Activated B cell treated with CpG ODN at 0.5 μM for 24 hours (primary cell): ENCODE measurements around the gene C14orf132. TPM values are rescaled to one million over a fixed set of nuclear protein-coding genes. Genes with fewer than 3 reads are reported as not detected.
A peak's percentile ranks its signal among the peaks of the same experiment; 100 is the strongest.

ENCODE experiments used
- ATAC-seq: fragments of 200-7000 bp; cut with Tn5 transposase; one replicate; pipeline ENCODE4 v1.10.0; 2021; ENCODE audit warnings: low read depth, mild to moderate bottlenecking, moderate library complexity
- CTCF ChIA-PET: fragments of 350-600 bp; sonication (Branson Sonifier 250); formaldehyde crosslinking; loops from one replicate; lab custom pipeline; 2021; ENCODE audit warnings: antibody characterized with exemption; lab: Charles Lee
- POLR2A ChIA-PET: fragments of 350-600 bp; sonication (Branson Sonifier 250); formaldehyde crosslinking; loops from one replicate; lab custom pipeline; 2021; ENCODE audit warnings: antibody characterized with exemption; lab: Charles Lee
- DNase-seq: peaks from one replicate; pipeline ENCODE4 v3.0.0; 2022
- H3K27ac Mint-ChIP-seq: one replicate; pipeline ENCODE4 v1.8.0; 2020; ENCODE audit warnings: mixed read lengths
- H3K27me3 Mint-ChIP-seq: one replicate; pipeline ENCODE4 v1.8.0; 2021; ENCODE audit warnings: mixed read lengths
- H3K36me3 Mint-ChIP-seq: one replicate; pipeline ENCODE4 v1.8.0; 2021; ENCODE audit warnings: low read depth, mixed read lengths
- H3K4me1 Mint-ChIP-seq: one replicate; pipeline ENCODE4 v1.8.0; 2021; ENCODE audit warnings: mixed read lengths
- H3K4me3 Mint-ChIP-seq: one replicate; pipeline ENCODE4 v1.8.0; 2020; ENCODE audit warnings: mild to moderate bottlenecking, mixed read lengths
- H3K9me3 Mint-ChIP-seq: one replicate; pipeline ENCODE4 v1.8.0; 2020; ENCODE audit warnings: mixed read lengths
- CTCF ChIP-seq: fragments of 200-600 bp; IDR thresholded peaks from one replicate; pipeline ENCODE4 v1.8.0; 2022; ENCODE audit warnings: antibody characterized with exemption, mild to moderate bottlenecking
- intact Hi-C: fragments of 100-400 bp; cut with micrococcal nuclease; formaldehyde crosslinking; loops from one replicate; pipeline ENCODE4 v1.15.1; 2024
- total RNA-seq: library from RNA; stranded (reverse); gene quantifications from 2 replicates; pipeline ENCODE4 v1.2.3, GENCODE V29; 2022

C14orf132 gene
- total RNA-seq, 1 donor from 2014 or later = 0.16 TPM

DNA sequence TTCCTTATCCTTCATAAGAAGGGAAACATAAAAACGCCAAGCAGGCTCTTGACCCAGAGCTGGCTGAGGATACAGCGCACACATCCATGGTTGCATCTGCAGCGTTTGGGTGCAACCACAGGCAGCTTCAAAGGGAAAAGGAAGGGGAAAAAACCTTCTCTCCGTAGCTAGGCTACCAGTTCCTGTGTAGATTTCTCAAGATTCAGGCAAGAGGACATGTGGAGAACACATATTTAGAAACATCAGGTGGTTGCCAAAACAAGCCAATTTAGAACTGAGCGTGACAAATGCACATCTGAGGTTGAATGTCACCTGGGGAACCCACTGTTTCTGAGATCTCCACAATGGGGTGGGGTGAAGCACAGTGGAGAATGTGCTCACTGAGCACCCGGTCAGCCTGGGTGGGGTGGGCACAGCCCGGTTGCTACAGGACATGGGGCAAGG lies 87.2 kb downstream of the C14orf132 start:
- intact Hi-C loops = no loop called here
- ChIA-PET CTCF (no interaction called here), POLR2A (no interaction called here)
- Mint-ChIP-seq H3K27me3 (peaks cover 8% of the 10 kb centered on the region), H3K4me1 (peaks cover 54% of the 10 kb centered on the region), H3K4me3 (peak overlapping the region; percentile 68), H3K9me3 (no peaks in the 10 kb centered on the region), H3K27ac (peak overlapping the region; percentile 85), H3K36me3 (no peaks in the 10 kb centered on the region)
- DNase-seq = no peak
- no peak for TF ChIP-seq CTCF
- peak; percentile 52 for ATAC-seq

DNA sequence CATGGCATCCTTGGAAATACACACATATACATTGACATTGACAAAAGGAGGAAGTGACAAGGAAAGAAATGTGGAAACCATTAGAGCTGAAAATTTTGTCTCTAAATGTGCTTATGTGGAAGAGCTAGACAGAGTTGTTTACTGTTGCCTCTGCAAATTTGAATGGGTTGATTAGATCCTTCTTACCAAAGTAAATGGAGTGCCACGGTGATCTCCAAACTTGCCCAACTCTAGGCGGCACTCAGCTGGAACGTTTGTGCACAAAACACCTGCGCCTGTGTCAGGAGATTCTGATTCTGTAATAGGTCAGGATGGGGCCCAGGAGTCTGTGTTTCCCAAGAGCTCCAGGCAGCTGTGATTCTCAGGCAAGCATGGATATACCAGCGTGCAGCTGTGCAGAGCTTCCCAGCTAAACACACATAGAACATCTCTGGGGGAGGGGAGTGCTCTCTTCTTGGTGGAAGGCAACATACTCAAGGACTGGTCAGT lies 87.7 kb downstream of the C14orf132 start:
- POLR2A ChIA-PET = no interaction called here
- TF ChIP-seq CTCF = no peak
- peaks cover 8% of the 10 kb centered on the region for H3K27me3 Mint-ChIP-seq
- no peak for DNase-seq
- H3K4me3 Mint-ChIP-seq = peak overlapping the region; percentile 68
- H3K9me3 Mint-ChIP-seq = no peaks in the 10 kb centered on the region
- no peaks in the 10 kb centered on the region for H3K36me3 Mint-ChIP-seq
- CTCF ChIA-PET = interaction anchor here (1.6 kb wide), 1 partner anchor 26 kb away, joined by 4 read pairs; no protein-coding TSS in a partner anchor
- intact Hi-C loops = no loop called here
- H3K4me1 Mint-ChIP-seq = peaks cover 54% of the 10 kb centered on the region
- ATAC-seq = peak; percentile 14
- peak overlapping the region; percentile 85 for H3K27ac Mint-ChIP-seq

DNA sequence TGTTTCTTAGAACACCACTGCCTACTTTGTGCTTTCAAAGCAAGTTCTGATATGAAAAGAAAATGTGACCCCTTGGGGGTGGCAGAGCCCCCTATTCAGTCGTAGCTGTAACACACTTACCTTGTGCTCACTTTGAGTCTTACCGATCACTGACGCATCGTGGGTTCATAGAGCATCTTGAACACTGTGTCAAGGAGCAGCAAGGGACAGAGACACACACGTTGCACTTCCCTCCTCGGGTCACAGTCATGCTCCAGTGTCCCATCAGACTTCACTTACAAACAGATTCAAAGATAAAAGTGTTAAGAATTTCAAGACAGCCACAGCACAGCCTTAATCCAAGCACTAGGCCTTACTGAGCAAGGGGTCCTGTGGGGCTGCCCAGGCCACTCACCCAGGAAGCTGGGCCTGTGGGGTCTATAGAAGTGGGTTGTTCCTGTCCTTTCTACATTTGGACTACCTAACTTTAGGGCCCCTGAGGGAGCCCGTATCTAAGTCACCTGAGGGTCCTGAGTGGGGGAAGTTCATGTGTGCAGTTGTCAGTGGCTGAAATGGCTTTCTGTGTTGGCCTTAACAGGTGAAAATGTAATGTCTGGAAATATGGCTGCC lies 90.1 kb downstream of the C14orf132 start:
- no peak overlapping the region for H3K27ac Mint-ChIP-seq
- H3K4me3 Mint-ChIP-seq = no peak overlapping the region
- no peak for DNase-seq
- ChIA-PET CTCF (no interaction called here), POLR2A (no interaction called here)
- H3K9me3 Mint-ChIP-seq = no peaks in the 10 kb centered on the region
- no peak for ATAC-seq
- H3K4me1 Mint-ChIP-seq = peaks cover 44% of the 10 kb centered on the region
- intact Hi-C loops = no loop called here
- H3K27me3 Mint-ChIP-seq = peaks cover 12% of the 10 kb centered on the region
- TF ChIP-seq CTCF = no peak
- H3K36me3 Mint-ChIP-seq = no peaks in the 10 kb centered on the region

GRCh38 chr14:96130391-96130790 lies 91.2 kb downstream of the C14orf132 start:
- intact Hi-C loops = no loop called here

More at GRCh38 chr14:96130391-96130790, 91.2 kb downstream of the C14orf132 start:
- TF ChIP-seq CTCF = no peak
- ChIA-PET CTCF (no interaction called here), POLR2A (no interaction called here)
- H3K27ac Mint-ChIP-seq = no peak overlapping the region
- no peaks in the 10 kb centered on the region for H3K9me3 Mint-ChIP-seq
- DNase-seq (no peak), ATAC-seq (no peak)
- no peaks in the 10 kb centered on the region for H3K36me3 Mint-ChIP-seq
- peaks cover 12% of the 10 kb centered on the region for H3K27me3 Mint-ChIP-seq
- H3K4me1 Mint-ChIP-seq = peaks cover 34% of the 10 kb centered on the region
- H3K4me3 Mint-ChIP-seq = no peak overlapping the region
